GM12865 (cell line): ENCODE results near the gene ADAMTS17.

Source experiments
- DNase-seq: peaks from one replicate; pipeline ENCODE4 v3.0.0; 2010; ENCODE audit warnings: low read depth
- H3K4me3 ChIP-seq: 2 replicates; pipeline ENCODE4 v1.5.1; 2011; ENCODE audit warnings: mild to moderate bottlenecking, low read depth, low read length, control low read depth
- CTCF ChIP-seq: IDR thresholded peaks from 2 replicates; pipeline ENCODE4 v1.5.1; 2011; ENCODE audit warnings: low read length, control low read depth, low read depth, inconsistent platforms; ENCODE audit not compliant: insufficient read depth; ENCODE audit errors: missing control alignments

ADAMTS17 gene

GRCh38 chr15:100200287-100200880 lies 141.4 kb downstream of the ADAMTS17 start:
- H3K4me3 ChIP-seq: no peak overlapping the region
- DNase-seq: no peak
- no peak for TF ChIP-seq CTCF

GRCh38 chr15:100199711-100200286 lies 142.0 kb downstream of the ADAMTS17 start:
- no peak for DNase-seq
- no peak overlapping the region for H3K4me3 ChIP-seq
- TF ChIP-seq CTCF: no peak

- DNase-seq: no peak
- no peak overlapping the region for H3K4me3 ChIP-seq
- no peak for TF ChIP-seq CTCF
These were observed 143.3 kb downstream of the ADAMTS17 start for GRCh38 chr15:100198442-100198841.

- H3K4me3 ChIP-seq: no peak overlapping the region
- no peak for TF ChIP-seq CTCF
These were observed 145.3 kb downstream of the ADAMTS17 start for GRCh38 chr15:100196326-100197058.

GRCh38 chr15:100194996-100195395 lies 146.8 kb downstream of the ADAMTS17 start:
- TF ChIP-seq CTCF: no peak
- no peak overlapping the region for H3K4me3 ChIP-seq
- no peak for DNase-seq

More at GRCh38 chr15:100196326-100197058, 145.3 kb downstream of the ADAMTS17 start:
- no peak for DNase-seq

- DNase-seq: no peak
- no peak for TF ChIP-seq CTCF
These were observed 148.4 kb downstream of the ADAMTS17 start for GRCh38 chr15:100193277-100193860.

More at GRCh38 chr15:100193277-100193860, 148.4 kb downstream of the ADAMTS17 start:
- no peak overlapping the region for H3K4me3 ChIP-seq
